K562 (cell line): Measurements from ENCODE around the gene SCN5A. TPM values are rescaled to one million over a fixed set of nuclear protein-coding genes. Genes with fewer than 3 reads are reported as not detected.

Source experiments
- ATAC-seq: fragments of 200-7000 bp; cut with Tn5 transposase; 3 replicates; pipeline ENCODE4 v1.9.1; 2020; ENCODE audit warnings: moderate library complexity
- BruUV-seq: library from RNA; stranded (reverse); fragments of 400-500 nt; replicated peaks from 2 replicates; lab custom pipeline; 2021; lab: Mats Ljungman, UMichigan
- CTCF ChIA-PET: fragments of 300-600 bp; formaldehyde crosslinking; extraction: SDS; loops from one replicate; lab custom pipeline; 2021; ENCODE audit warnings: low intra/inter-chr PET ratio; lab: Yijun Ruan, JAX
- POLR2A ChIA-PET: fragments of 300-600, 350-650 bp; sonication (Branson Sonifier 250); formaldehyde crosslinking; extraction: SDS; loops from one replicate; lab custom pipeline; 2021; ENCODE audit warnings: antibody characterized with exemption, inconsistent platforms; lab: Yijun Ruan, JAX
- DNase-seq, 4 experiments: peaks; one replicate each; pipeline versions ENCODE4 v3.0.0 to v3.0.0-alpha.2; 2011 to 2018; ENCODE audit warnings: low spot score in 3 of 4, mixed read lengths in 3 of 4; ENCODE audit errors: extremely low read depth in 1 of 4
- FAIRE-seq: peaks from 2 replicates; lab custom pipeline; 2011; peaks lifted over from hg19 to GRCh38; lab: Jason Lieb, UNC
- H2AFZ ChIP-seq: 2 replicates; pipeline ENCODE4 v1.6.0; 2011; ENCODE audit warnings: low read depth, low read length, control low read depth, inconsistent platforms
- H3K27ac ChIP-seq: fragments of 200-600 bp; 3 replicates; pipeline ENCODE4 v1.8.0; 2011; ENCODE audit warnings: low read depth, mild to moderate bottlenecking, control low read depth, inconsistent platforms, low read length, moderate library complexity, mixed read lengths; ENCODE audit errors: extremely low read depth
- H3K27me3 ChIP-seq, 2 experiments: fragments of 300-600 bp in 1 of 2; 2 replicates in 1 of 2; 3 replicates in 1 of 2; pipeline versions ENCODE4 v1.6.0 to v1.8.0; 2011; ENCODE audit warnings: inconsistent platforms in 2 of 2, low read length in 2 of 2, mild to moderate bottlenecking in 1 of 2, mixed read lengths in 1 of 2, moderate library complexity in 1 of 2; ENCODE audit not compliant: control insufficient read depth in 2 of 2, insufficient read depth in 2 of 2
- H3K36me3 ChIP-seq: fragments of 300-600 bp; 3 replicates; pipeline ENCODE4 v1.8.0; 2011; ENCODE audit warnings: mild to moderate bottlenecking, low read length, inconsistent platforms; ENCODE audit not compliant: control insufficient read depth, insufficient read depth
- H3K4me1 ChIP-seq, 2 experiments: fragments of 200-600 bp in 1 of 2; replicated peaks in 1 of 2; 2 replicates in 1 of 2; 3 replicates in 1 of 2; pipeline versions ENCODE4 v1.5.1 to v1.8.0; 2011; ENCODE audit warnings: inconsistent platforms in 2 of 2, low read length in 2 of 2, mild to moderate bottlenecking in 1 of 2, mixed read lengths in 1 of 2, moderate library complexity in 1 of 2; ENCODE audit not compliant: control insufficient read depth in 2 of 2, insufficient read depth in 2 of 2
- H3K4me2 ChIP-seq: 2 replicates; pipeline ENCODE4 v1.6.1; 2011; ENCODE audit warnings: low read length, control low read depth, inconsistent platforms, mixed read lengths; ENCODE audit not compliant: insufficient read depth
- H3K4me3 ChIP-seq: fragments of 200-600 bp; sonication (generic), shearing (Covaris generic); 2 replicates; pipeline ENCODE4 v1.5.1; 2016; ENCODE audit warnings: control low read depth, inconsistent platforms
- H3K79me2 ChIP-seq: fragments of 200-600 bp; 3 replicates; pipeline ENCODE4 v1.8.0; 2011; ENCODE audit warnings: low read length, inconsistent platforms; ENCODE audit not compliant: control insufficient read depth, insufficient read depth
- H3K9ac ChIP-seq, 2 experiments: 2 replicates each; pipeline versions ENCODE4 v1.6.0 to v1.6.1; 2011; ENCODE audit warnings: low read depth in 2 of 2, low read length in 2 of 2, control low read depth in 1 of 2, inconsistent platforms in 1 of 2, mild to moderate bottlenecking in 1 of 2, mixed read lengths in 1 of 2; ENCODE audit not compliant: insufficient read depth in 1 of 2
- H3K9me1 ChIP-seq: one replicate; pipeline ENCODE4 v1.6.0; 2011; ENCODE audit warnings: inconsistent platforms, mild to moderate bottlenecking, low read length, moderate library complexity; ENCODE audit not compliant: control insufficient read depth, insufficient read depth
- H3K9me3 ChIP-seq: replicated peaks from 2 replicates; pipeline ENCODE4 v1.5.1; 2011; ENCODE audit warnings: low read depth, low read length, inconsistent platforms; ENCODE audit not compliant: control insufficient read depth, insufficient read depth
- H4K20me1 ChIP-seq: replicated peaks from 2 replicates; pipeline ENCODE4 v1.6.1; 2011; ENCODE audit warnings: low read length, inconsistent platforms, mixed read lengths; ENCODE audit not compliant: control insufficient read depth, insufficient read depth
- BCL6 ChIP-seq: fragments of 250-450 bp; sonication (Bioruptor Pico); IDR thresholded peaks from 2 replicates; pipeline ENCODE4 v1.4.0; 2020
- ELF4 ChIP-seq: fragments of 450-650 bp; formaldehyde crosslinking; IDR thresholded peaks from 2 replicates; pipeline ENCODE4 v1.4.0; 2022; ENCODE audit warnings: missing genetic modification characterization
- HDAC3 ChIP-seq: fragments of 450-650 bp; IDR thresholded peaks from 2 replicates; pipeline ENCODE4 v1.6.1; 2018; ENCODE audit warnings: borderline replicate concordance, mild to moderate bottlenecking, moderate library complexity; ENCODE audit not compliant: partially characterized antibody
- NR2C1 ChIP-seq, 2 experiments: fragments of 450-650 bp; IDR thresholded peaks; 2 replicates each; pipeline ENCODE4 v1.6.1; 2017; ENCODE audit warnings: mild to moderate bottlenecking in 2 of 2, antibody characterized with exemption in 1 of 2, inconsistent platforms in 1 of 2, missing compliant biosample characterization in 1 of 2, missing genetic modification characterization in 1 of 2
- SAFB ChIP-seq: fragments of 200-400 bp; formaldehyde crosslinking; IDR thresholded peaks from 2 replicates; pipeline ENCODE4 v1.6.1; 2017; ENCODE audit warnings: low read depth, low read length, borderline replicate concordance
- ZNF518B ChIP-seq: fragments of 250-450 bp; sonication (Bioruptor Pico); IDR thresholded peaks from 2 replicates; pipeline ENCODE4 v1.5.0; 2021; ENCODE audit warnings: mild to moderate bottlenecking, moderate library complexity
- ZNF583 ChIP-seq: fragments of 250-450 bp; sonication (Bioruptor Pico); IDR thresholded peaks from 2 replicates; pipeline ENCODE4 v1.4.0; 2020
- WGBS: fragments of 100-300 bp; shearing (Covaris generic); methylation state at CpG from one replicate; pipeline ENCODE4 v1.1.6; 2016; ENCODE audit warnings: low coverage, mixed read lengths; ENCODE audit not compliant: insufficient coverage; ENCODE audit errors: missing lambda C conversion rate; 5-methylcytosine and 5-hydroxymethylcytosine counted together
- in situ Hi-C: fragments of 300-500 bp; cut with MboI; formaldehyde crosslinking; loops from 4 replicates; pipeline ENCODE4 v1.15.0; 2018; ENCODE audit warnings: inconsistent platforms, mixed read lengths
- intact Hi-C: fragments of 100-400 bp; cut with micrococcal nuclease; formaldehyde crosslinking; loops from 2 replicates; pipeline ENCODE4 v1.14.2; 2022
- polyA plus RNA-seq, 8 experiments: library from polyadenylated mRNA; depleted of rRNA in 4 of 8; stranded (reverse) in 5 of 8; unstranded in 3 of 8; fragments of >200 nt; fragmentation: Nextera tagmentation in 2 of 8; fragmentation: Illumina TruSeq in 1 of 8; extraction: Ambion mirVana in 2 of 8; extraction: Trizol in 1 of 8; gene quantifications; 2 replicates each; pipeline versions ENCODE4 v1.2.1 to v1.2.3, GENCODE V29; 2011 to 2014; ENCODE audit warnings: inconsistent platforms in 1 of 8, missing spikeins in 1 of 8
- total RNA-seq, 7 experiments: library from RNA; depleted of rRNA in 6 of 7; stranded (reverse); fragments of >200 nt in 6 of 7; fragmentation: Illumina TruSeq in 2 of 7; extraction: Trizol in 2 of 7; gene quantifications; 2 replicates each; pipeline versions ENCODE4 v1.2.1 to v1.2.3, GENCODE V29; 2011 to 2021; ENCODE audit warnings: low replicate concordance in 1 of 7
- TF ChIP-seq, protein P1 (sequence below): fragments of 250-450 bp; sonication (Bioruptor Pico); IDR thresholded peaks from 2 replicates; pipeline ENCODE4 v1.4.0; 2020; ENCODE audit warnings: mild to moderate bottlenecking, moderate library complexity
- TF ChIP-seq, protein P2 (sequence below): fragments of 250-450 bp; sonication (Bioruptor Pico); IDR thresholded peaks from 2 replicates; pipeline ENCODE4 v1.4.0; 2020; ENCODE audit warnings: borderline replicate concordance
- TF ChIP-seq, protein P3 (sequence below): sonication (generic); formaldehyde crosslinking; IDR thresholded peaks from 2 replicates; pipeline ENCODE4 v1.4.0; 2020; ENCODE audit warnings: mild to moderate bottlenecking, missing genetic modification reagents

The SCN5A gene
- total and polyA plus RNA-seq, 9 of the 15 experiments (the other 6 are each of a cell fraction or from before 2014, with no cell fraction given) = 0.07 to 1.4 (median 0.21) TPM; not detected in 2

- POLR2A ChIA-PET = no interaction called here
- no peak for DNase-seq
- no TSS peak for BruUV-seq
Observed at GRCh38 chr3:38698061-38698460, 48.6 kb upstream of the SCN5A start.

More at GRCh38 chr3:38698061-38698460, 48.6 kb upstream of the SCN5A start:
- Histone ChIP-seq H3K4me3 (no peak overlapping the region), H3K4me2 (no peak overlapping the region), H3K27ac (no peak overlapping the region), H3K4me1 (no peaks in the 10 kb centered on the region), H3K9me1 (no peaks in the 10 kb centered on the region), H3K9me3 (no peaks in the 10 kb centered on the region), H3K79me2 (no peaks in the 10 kb centered on the region), H3K9ac (no peak overlapping the region), H3K27me3 (peaks cover 10 to 23% of the 10 kb centered on the region in 2 experiments; a peak in 4 of 5 replicates), H3K36me3 (no peaks in the 10 kb centered on the region), H2AFZ (no peak overlapping the region), H4K20me1 (no peaks in the 10 kb centered on the region; the same call in 1 of the 2 replicates)
- in situ Hi-C loops = no loop called here
- 2% methylated on average over 12 of the region's 12 CpGs for WGBS
- intact Hi-C loops = no loop called here
- no peak for FAIRE-seq
- TF ChIP-seq ELF4 = no peak
- TF ChIP-seq, protein P1, sequence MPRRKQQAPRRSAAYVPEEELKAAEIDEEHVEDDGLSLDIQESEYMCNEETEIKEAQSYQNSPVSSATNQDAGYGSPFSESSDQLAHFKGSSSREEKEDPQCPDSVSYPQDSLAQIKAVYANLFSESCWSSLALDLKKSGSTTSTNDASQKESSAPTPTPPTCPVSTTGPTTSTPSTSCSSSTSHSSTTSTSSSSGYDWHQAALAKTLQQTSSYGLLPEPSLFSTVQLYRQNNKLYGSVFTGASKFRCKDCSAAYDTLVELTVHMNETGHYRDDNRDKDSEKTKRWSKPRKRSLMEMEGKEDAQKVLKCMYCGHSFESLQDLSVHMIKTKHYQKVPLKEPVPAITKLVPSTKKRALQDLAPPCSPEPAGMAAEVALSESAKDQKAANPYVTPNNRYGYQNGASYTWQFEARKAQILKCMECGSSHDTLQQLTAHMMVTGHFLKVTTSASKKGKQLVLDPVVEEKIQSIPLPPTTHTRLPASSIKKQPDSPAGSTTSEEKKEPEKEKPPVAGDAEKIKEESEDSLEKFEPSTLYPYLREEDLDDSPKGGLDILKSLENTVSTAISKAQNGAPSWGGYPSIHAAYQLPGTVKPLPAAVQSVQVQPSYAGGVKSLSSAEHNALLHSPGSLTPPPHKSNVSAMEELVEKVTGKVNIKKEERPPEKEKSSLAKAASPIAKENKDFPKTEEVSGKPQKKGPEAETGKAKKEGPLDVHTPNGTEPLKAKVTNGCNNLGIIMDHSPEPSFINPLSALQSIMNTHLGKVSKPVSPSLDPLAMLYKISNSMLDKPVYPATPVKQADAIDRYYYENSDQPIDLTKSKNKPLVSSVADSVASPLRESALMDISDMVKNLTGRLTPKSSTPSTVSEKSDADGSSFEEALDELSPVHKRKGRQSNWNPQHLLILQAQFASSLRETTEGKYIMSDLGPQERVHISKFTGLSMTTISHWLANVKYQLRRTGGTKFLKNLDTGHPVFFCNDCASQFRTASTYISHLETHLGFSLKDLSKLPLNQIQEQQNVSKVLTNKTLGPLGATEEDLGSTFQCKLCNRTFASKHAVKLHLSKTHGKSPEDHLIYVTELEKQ = no peak
- TF ChIP-seq SAFB = no peak
- TF ChIP-seq, protein P2, sequence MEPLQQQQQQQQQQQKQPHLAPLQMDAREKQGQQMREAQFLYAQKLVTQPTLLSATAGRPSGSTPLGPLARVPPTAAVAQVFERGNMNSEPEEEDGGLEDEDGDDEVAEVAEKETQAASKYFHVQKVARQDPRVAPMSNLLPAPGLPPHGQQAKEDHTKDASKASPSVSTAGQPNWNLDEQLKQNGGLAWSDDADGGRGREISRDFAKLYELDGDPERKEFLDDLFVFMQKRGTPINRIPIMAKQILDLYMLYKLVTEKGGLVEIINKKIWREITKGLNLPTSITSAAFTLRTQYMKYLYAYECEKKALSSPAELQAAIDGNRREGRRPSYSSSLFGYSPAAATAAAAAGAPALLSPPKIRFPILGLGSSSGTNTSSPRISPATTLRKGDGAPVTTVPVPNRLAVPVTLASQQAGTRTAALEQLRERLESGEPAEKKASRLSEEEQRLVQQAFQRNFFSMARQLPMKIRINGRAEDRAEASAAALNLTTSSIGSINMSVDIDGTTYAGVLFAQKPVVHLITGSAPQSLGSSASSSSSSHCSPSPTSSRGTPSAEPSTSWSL (CRISPR knock-in tag) = no peak
- no peak for TF ChIP-seq BCL6 (CRISPR knock-in tag)
- TF ChIP-seq, protein P3, sequence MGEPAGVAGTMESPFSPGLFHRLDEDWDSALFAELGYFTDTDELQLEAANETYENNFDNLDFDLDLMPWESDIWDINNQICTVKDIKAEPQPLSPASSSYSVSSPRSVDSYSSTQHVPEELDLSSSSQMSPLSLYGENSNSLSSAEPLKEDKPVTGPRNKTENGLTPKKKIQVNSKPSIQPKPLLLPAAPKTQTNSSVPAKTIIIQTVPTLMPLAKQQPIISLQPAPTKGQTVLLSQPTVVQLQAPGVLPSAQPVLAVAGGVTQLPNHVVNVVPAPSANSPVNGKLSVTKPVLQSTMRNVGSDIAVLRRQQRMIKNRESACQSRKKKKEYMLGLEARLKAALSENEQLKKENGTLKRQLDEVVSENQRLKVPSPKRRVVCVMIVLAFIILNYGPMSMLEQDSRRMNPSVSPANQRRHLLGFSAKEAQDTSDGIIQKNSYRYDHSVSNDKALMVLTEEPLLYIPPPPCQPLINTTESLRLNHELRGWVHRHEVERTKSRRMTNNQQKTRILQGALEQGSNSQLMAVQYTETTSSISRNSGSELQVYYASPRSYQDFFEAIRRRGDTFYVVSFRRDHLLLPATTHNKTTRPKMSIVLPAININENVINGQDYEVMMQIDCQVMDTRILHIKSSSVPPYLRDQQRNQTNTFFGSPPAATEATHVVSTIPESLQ (CRISPR knock-in tag) = no peak
- TF ChIP-seq ZNF518B (CRISPR knock-in tag) = no peak
- TF ChIP-seq NR2C1 (IDR thresholded peaks at IDR 0.05) = no peak
- TF ChIP-seq NR2C1 (tag; IDR thresholded peaks at IDR 0.05) = no peak
- TF ChIP-seq ZNF583 = no peak
- no peak for TF ChIP-seq HDAC3
- no peak for ATAC-seq
- CTCF ChIA-PET = no interaction called here
